Measurements from ENCODE around the gene CAPN13. TPM values are rescaled to one million over a fixed set of nuclear protein-coding genes. Genes with fewer than 3 reads are reported as not detected.
A peak's percentile ranks its signal among the peaks of the same experiment; 100 is the strongest.

Gene CAPN13
- total and polyA plus RNA-seq, 2 donors (not counting 3 experiments of a cell fraction or from before 2014, with no cell fraction given), result not detected

DNA sequence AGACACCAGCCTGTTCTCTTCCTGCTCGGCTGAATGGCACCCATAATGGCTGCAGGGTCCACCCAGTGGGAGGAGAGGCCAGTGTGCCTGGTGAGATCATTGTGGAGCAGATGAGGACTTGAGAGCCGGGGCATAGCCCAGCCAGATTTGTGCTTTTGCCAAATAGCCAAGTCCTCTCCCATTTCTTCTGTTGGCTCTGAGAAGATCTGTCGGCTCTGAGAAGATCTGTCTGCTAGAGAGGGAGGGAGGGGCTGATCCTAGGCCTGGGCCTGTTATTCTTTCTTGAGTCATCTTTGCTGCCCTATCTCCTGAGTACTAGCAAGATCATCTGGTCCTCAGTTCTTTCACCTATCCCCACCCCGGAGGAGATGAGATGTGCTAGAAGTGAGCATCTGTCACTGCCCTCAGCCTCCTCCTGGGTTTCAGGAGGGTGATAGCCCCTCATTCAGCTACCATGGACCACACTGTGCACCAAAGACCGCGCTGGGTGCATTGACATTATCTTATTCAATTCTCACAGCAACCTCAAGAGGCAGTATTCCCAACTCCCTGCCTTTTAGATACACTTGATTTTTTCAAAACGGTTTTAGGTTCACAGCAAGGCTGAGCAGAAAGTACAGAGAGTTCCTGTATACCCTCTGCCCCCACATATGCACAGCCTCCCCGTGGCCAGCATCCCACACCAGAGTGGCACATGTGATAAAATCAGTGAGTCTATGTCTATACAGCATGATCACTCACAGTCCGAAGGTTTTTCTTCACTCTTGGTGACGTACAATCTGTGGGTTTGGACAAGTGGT is 98.6 kb downstream of the CAPN13 start:
- Histone ChIP-seq H3K79me2 (ENCODE audit: control insufficient read depth, insufficient read depth, low read length) (no peaks in the 10 kb centered on the region), H3K4me3 (replicated peaks in 1 of 3; ENCODE audit: insufficient read depth in 1 of 3, low read depth in 1 of 3, low read length in 3 of 3) (no peak overlapping the region), H3K9me3 (replicated peaks; ENCODE audit: control insufficient read depth, insufficient read depth, low read length) (no peaks in the 10 kb centered on the region), H3K9me1 (replicated peaks; ENCODE audit: control insufficient read depth, extremely low read depth, insufficient read depth, low read length) (no peaks in the 10 kb centered on the region), H3K4me2 (ENCODE audit: insufficient read depth, low read length) (no peak overlapping the region), H3K4me1 (ENCODE audit: control insufficient read depth, extremely low read depth, insufficient read depth, low read length) (no peaks in the 10 kb centered on the region), H2AFZ (ENCODE audit: low read depth, low read length) (no peak overlapping the region), H3K27ac (ENCODE audit: insufficient read depth, low read depth, low read length) (no peak overlapping the region), H3K36me3 (ENCODE audit: control insufficient read depth in 2 of 2, extremely low read depth in 1 of 2, insufficient read depth in 2 of 2, low read length in 2 of 2) (no peaks in the 10 kb centered on the region), H4K20me1 (replicated peaks; ENCODE audit: control insufficient read depth, extremely low read depth, insufficient read depth, low read length) (no peaks in the 10 kb centered on the region), H3K27me3 (ENCODE audit: control insufficient read depth in 2 of 2, insufficient read depth in 2 of 2, low read length in 2 of 2) (no peaks in the 10 kb centered on the region), H3K9ac (replicated peaks; ENCODE audit: extremely low read depth, insufficient read depth, low read length) (no peak overlapping the region)
- POLR2A ChIA-PET, result no interaction called here
- CTCF ChIA-PET, result interaction anchor here (0.6 to 12.9 kb wide), 12 partner anchors 11 to 625 kb away, joined by 3 to 542 read pairs (median 4); no protein-coding TSS in a partner anchor
- FAIRE-seq (no peak), DNase-seq (ENCODE audit: low read depth, low spot score) (no peak)
- TF ChIP-seq, protein P1, sequence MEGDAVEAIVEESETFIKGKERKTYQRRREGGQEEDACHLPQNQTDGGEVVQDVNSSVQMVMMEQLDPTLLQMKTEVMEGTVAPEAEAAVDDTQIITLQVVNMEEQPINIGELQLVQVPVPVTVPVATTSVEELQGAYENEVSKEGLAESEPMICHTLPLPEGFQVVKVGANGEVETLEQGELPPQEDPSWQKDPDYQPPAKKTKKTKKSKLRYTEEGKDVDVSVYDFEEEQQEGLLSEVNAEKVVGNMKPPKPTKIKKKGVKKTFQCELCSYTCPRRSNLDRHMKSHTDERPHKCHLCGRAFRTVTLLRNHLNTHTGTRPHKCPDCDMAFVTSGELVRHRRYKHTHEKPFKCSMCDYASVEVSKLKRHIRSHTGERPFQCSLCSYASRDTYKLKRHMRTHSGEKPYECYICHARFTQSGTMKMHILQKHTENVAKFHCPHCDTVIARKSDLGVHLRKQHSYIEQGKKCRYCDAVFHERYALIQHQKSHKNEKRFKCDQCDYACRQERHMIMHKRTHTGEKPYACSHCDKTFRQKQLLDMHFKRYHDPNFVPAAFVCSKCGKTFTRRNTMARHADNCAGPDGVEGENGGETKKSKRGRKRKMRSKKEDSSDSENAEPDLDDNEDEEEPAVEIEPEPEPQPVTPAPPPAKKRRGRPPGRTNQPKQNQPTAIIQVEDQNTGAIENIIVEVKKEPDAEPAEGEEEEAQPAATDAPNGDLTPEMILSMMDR (IDR thresholded peaks at IDR 0.05; ENCODE audit: extremely low read depth in 1 of 2, insufficient read depth in 1 of 2, low read depth in 1 of 2, low read length in 2 of 2), result peak; percentile 35
- TF ChIP-seq, protein P2, sequence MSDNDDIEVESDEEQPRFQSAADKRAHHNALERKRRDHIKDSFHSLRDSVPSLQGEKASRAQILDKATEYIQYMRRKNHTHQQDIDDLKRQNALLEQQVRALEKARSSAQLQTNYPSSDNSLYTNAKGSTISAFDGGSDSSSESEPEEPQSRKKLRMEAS (IDR thresholded peaks at IDR 0.05; ENCODE audit: insufficient read depth, insufficient read length), result no peak
- intact Hi-C loops (cut with micrococcal nuclease), result no loop called here
- dilution Hi-C loops (cut with MboI; ENCODE audit: extremely low pct_ligation_motif_present, low sequenced_read_pairs), result loop anchor here (25.0 kb wide), 1 partner anchor 629 kb away; no protein-coding TSS in a partner anchor
- BruUV-seq (replicated peaks), result no TSS peak

Measured in endothelial cell of umbilical vein (primary cell).